ENCODE results near the gene NDUFV2. TPM values are rescaled to one million over a fixed set of nuclear protein-coding genes. Genes with fewer than 3 reads are reported as not detected.
A peak's percentile ranks its signal among the peaks of the same experiment; 100 is the strongest.

Gene NDUFV2
- total and polyA plus RNA-seq, 2 donors from 2014 or later, result 131 to 391 TPM

DNA sequence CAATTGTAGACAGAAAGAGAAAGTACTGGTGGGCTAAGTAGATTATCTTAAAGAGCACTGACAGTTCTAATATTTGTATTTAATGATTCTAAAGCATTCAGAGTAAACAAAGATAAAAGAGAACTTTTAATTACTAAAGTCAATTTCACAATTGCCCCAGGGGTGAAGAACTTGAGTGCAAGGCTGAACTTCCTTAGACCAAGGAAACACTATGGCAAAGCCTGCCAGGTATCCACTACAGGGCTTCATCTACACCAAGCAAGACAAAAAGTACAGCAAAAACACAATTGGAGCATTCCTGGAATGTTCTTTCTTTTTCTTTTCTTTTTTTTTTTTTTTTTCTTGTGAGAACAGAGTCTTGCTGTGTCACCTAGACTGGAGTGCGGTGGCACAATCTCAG lies 46.9 kb upstream of the NDUFV2 start:
- Histone ChIP-seq H3K4me3 (ENCODE audit: low read length in 3 of 3) (no peak overlapping the region), H3K27me3 (ENCODE audit: control insufficient read depth, insufficient read depth, low read length) (no peaks in the 10 kb centered on the region), H3K9ac (ENCODE audit: low read length in 3 of 3) (no peak overlapping the region), H3K4me1 (ENCODE audit: control insufficient read depth in 2 of 3, insufficient read depth in 2 of 3, low read depth in 1 of 3, low read length in 3 of 3) (no peaks in the 10 kb centered on the region), H3K36me3 (ENCODE audit: control insufficient read depth in 2 of 3, insufficient read depth in 3 of 3, low read length in 3 of 3) (no peaks in the 10 kb centered on the region), H3K9me3 (ENCODE audit: control insufficient read depth in 2 of 3, insufficient read depth in 1 of 3, low read length in 3 of 3) (peaks cover 0 to 6% (median 0%) of the 10 kb centered on the region in 3 donors), H3K27ac (ENCODE audit: low read depth in 2 of 2, low read length in 2 of 2) (no peak overlapping the region)
- no peak for TF ChIP-seq CTCF (IDR thresholded peaks at IDR 0.05; ENCODE audit: borderline replicate concordance, extremely low read depth, insufficient read depth)
- intact Hi-C loops (cut with DNase I), result no loop called here
- DNase-seq, result no peak
- no peak for FAIRE-seq

- H3K27ac ChIP-seq (ENCODE audit: low read depth in 2 of 2, low read length in 2 of 2), result no peak overlapping the region
- no peaks in the 10 kb centered on the region for H3K36me3 ChIP-seq (ENCODE audit: control insufficient read depth in 2 of 3, insufficient read depth in 3 of 3, low read length in 3 of 3)
- TF ChIP-seq CTCF (IDR thresholded peaks at IDR 0.05; ENCODE audit: borderline replicate concordance, extremely low read depth, insufficient read depth), result no peak
- intact Hi-C loops (cut with DNase I), result no loop called here
- no peaks in the 10 kb centered on the region for H3K4me1 ChIP-seq (ENCODE audit: control insufficient read depth in 2 of 3, insufficient read depth in 2 of 3, low read depth in 1 of 3, low read length in 3 of 3)
- H3K9ac ChIP-seq (ENCODE audit: low read length in 3 of 3), result no peak overlapping the region
- peaks cover 0 to 4% (median 0%) of the 10 kb centered on the region in 3 donors for H3K9me3 ChIP-seq (ENCODE audit: control insufficient read depth in 2 of 3, insufficient read depth in 1 of 3, low read length in 3 of 3)
- H3K27me3 ChIP-seq (ENCODE audit: control insufficient read depth, insufficient read depth, low read length), result no peaks in the 10 kb centered on the region
- no peak for DNase-seq
- H3K4me3 ChIP-seq (ENCODE audit: low read length in 3 of 3), result no peak overlapping the region
- FAIRE-seq, result no peak
Observed at GRCh38 chr18:9057646-9058045, 44.9 kb upstream of the NDUFV2 start.

DNA sequence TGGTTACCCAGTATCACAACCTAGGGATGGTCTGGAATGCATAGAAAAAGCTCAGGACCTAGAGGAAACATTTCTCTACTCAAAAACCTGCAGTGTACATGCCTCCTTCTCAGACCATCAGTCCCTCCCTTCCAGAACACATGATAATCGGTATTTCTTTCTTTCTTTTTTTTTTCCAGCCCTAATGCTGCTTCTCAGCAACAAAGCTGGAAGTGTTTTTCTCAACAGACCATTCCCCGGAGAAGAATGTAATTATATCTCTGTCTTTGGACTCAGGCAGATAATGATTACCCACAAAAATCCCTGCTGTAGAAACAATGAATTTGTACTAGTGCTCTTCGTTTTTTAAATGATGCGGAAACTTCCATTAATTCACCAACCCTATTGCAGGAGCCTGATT lies 44.1 kb upstream of the NDUFV2 start:
- Histone ChIP-seq H3K4me1 (ENCODE audit: control insufficient read depth in 2 of 3, insufficient read depth in 2 of 3, low read depth in 1 of 3, low read length in 3 of 3) (no peaks in the 10 kb centered on the region), H3K27ac (ENCODE audit: low read depth in 2 of 2, low read length in 2 of 2) (no peak overlapping the region), H3K27me3 (ENCODE audit: control insufficient read depth, insufficient read depth, low read length) (no peaks in the 10 kb centered on the region), H3K4me3 (ENCODE audit: low read length in 3 of 3) (no peak overlapping the region), H3K36me3 (ENCODE audit: control insufficient read depth in 2 of 3, insufficient read depth in 3 of 3, low read length in 3 of 3) (no peaks in the 10 kb centered on the region), H3K9ac (ENCODE audit: low read length in 3 of 3) (no peak overlapping the region), H3K9me3 (ENCODE audit: control insufficient read depth in 2 of 3, insufficient read depth in 1 of 3, low read length in 3 of 3) (no peaks in the 10 kb centered on the region)
- no peak for TF ChIP-seq CTCF (IDR thresholded peaks at IDR 0.05; ENCODE audit: borderline replicate concordance, extremely low read depth, insufficient read depth)
- intact Hi-C loops (cut with DNase I), result no loop called here
- peak in 1 of 5 donors; percentile 27 for DNase-seq
- no peak for FAIRE-seq

GRCh38 chr18:9062418-9062751 lies 40.1 kb upstream of the NDUFV2 start:
- FAIRE-seq (no peak), DNase-seq (no peak)
- Histone ChIP-seq H3K36me3 (ENCODE audit: control insufficient read depth in 2 of 3, insufficient read depth in 3 of 3, low read length in 3 of 3) (no peaks in the 10 kb centered on the region), H3K27ac (ENCODE audit: low read depth in 2 of 2, low read length in 2 of 2) (no peak overlapping the region), H3K27me3 (ENCODE audit: control insufficient read depth, insufficient read depth, low read length) (no peaks in the 10 kb centered on the region), H3K9ac (ENCODE audit: low read length in 3 of 3) (no peak overlapping the region), H3K4me3 (ENCODE audit: low read length in 3 of 3) (no peak overlapping the region), H3K9me3 (ENCODE audit: control insufficient read depth in 2 of 3, insufficient read depth in 1 of 3, low read length in 3 of 3) (no peaks in the 10 kb centered on the region), H3K4me1 (ENCODE audit: control insufficient read depth in 2 of 3, insufficient read depth in 2 of 3, low read depth in 1 of 3, low read length in 3 of 3) (no peaks in the 10 kb centered on the region)
- no peak for TF ChIP-seq CTCF (IDR thresholded peaks at IDR 0.05; ENCODE audit: borderline replicate concordance, extremely low read depth, insufficient read depth)
- intact Hi-C loops (cut with DNase I), result no loop called here

Measured in kidney (tissue), 14 donors.